ENCODE results near the gene TTC27. TPM values are rescaled to one million over a fixed set of nuclear protein-coding genes. Genes with fewer than 3 reads are reported as not detected.

The TTC27 gene
- total RNA-seq, 2 experiments from 2014 or later: 25.3 to 27.7 TPM

GRCh38 chr2:32719430-32719829 lies 91.6 kb downstream of the TTC27 start:
- ChIA-PET CTCF (ENCODE audit: unreplicated experiment) (interaction anchor here (0.5 kb wide), 1 partner anchor 657 kb away, joined by 3 read pairs; no protein-coding TSS in a partner anchor), POLR2A (interaction anchor here (1.0 to 2.7 kb wide), 4 partner anchors 14 to 72 kb away, joined by 3 to 6 read pairs (median 5); no protein-coding TSS in a partner anchor)
- DNase-seq (ENCODE audit: low spot score): no peak
- peaks cover 10% of the 10 kb centered on the region for H3K36me3 ChIP-seq (ENCODE audit: insufficient read depth, low read length)
- H4K20me1 ChIP-seq (ENCODE audit: insufficient read depth, low read length): no peaks in the 10 kb centered on the region
- H3K27ac ChIP-seq (ENCODE audit: low read depth, low read length, poor library complexity, severe bottlenecking): no peak overlapping the region
- intact Hi-C loops (cut with micrococcal nuclease; ENCODE audit: unreplicated experiment): no loop called here
- no peak overlapping the region for H3K4me2 ChIP-seq (ENCODE audit: low read length)
- no peak overlapping the region for H2AFZ ChIP-seq (ENCODE audit: low read length)
- TF ChIP-seq EZH2phosphoT487 (IDR thresholded peaks at IDR 0.05; ENCODE audit: borderline replicate concordance, low read depth, low read length): no peak
- no peak for TF ChIP-seq CTCF (conservative IDR thresholded peaks at IDR 0.05; ENCODE audit: low read length)
- H3K4me3 ChIP-seq (ENCODE audit: low read depth, low read length, poor library complexity, severe bottlenecking): no peak overlapping the region
- H3K9me3 ChIP-seq (ENCODE audit: low read length): no peaks in the 10 kb centered on the region
- no peaks in the 10 kb centered on the region for H3K4me1 ChIP-seq (ENCODE audit: insufficient read depth, low read length, poor library complexity, severe bottlenecking)
- BruUV-seq (replicated peaks): no TSS peak
- H3K79me2 ChIP-seq (ENCODE audit: insufficient read depth, low read depth, low read length): no peaks in the 10 kb centered on the region
- no peaks in the 10 kb centered on the region for H3K9me2 ChIP-seq (ENCODE audit: insufficient read depth, low read length)

- CTCF ChIA-PET (ENCODE audit: unreplicated experiment): no interaction called here
- no peak overlapping the region for H3K4me3 ChIP-seq (ENCODE audit: low read depth, low read length, poor library complexity, severe bottlenecking)
- H3K4me1 ChIP-seq (ENCODE audit: insufficient read depth, low read length, poor library complexity, severe bottlenecking): no peaks in the 10 kb centered on the region
- no peak overlapping the region for H3K27ac ChIP-seq (ENCODE audit: low read depth, low read length, poor library complexity, severe bottlenecking)
- H3K9me3 ChIP-seq (ENCODE audit: low read length): no peaks in the 10 kb centered on the region
- no peaks in the 10 kb centered on the region for H3K79me2 ChIP-seq (ENCODE audit: insufficient read depth, low read depth, low read length)
- H3K36me3 ChIP-seq (ENCODE audit: insufficient read depth, low read length): peaks cover 10% of the 10 kb centered on the region
- H3K4me2 ChIP-seq (ENCODE audit: low read length): no peak overlapping the region
- no peak for DNase-seq (ENCODE audit: low spot score)
- POLR2A ChIA-PET: interaction anchor here (0.6 to 2.7 kb wide), 6 partner anchors 10 to 73 kb away, joined by 3 to 6 read pairs (median 4); no protein-coding TSS in a partner anchor
- no TSS peak for BruUV-seq (replicated peaks)
- no peaks in the 10 kb centered on the region for H4K20me1 ChIP-seq (ENCODE audit: insufficient read depth, low read length)
- H2AFZ ChIP-seq (ENCODE audit: low read length): no peak overlapping the region
- intact Hi-C loops (cut with micrococcal nuclease; ENCODE audit: unreplicated experiment): no loop called here
- H3K9me2 ChIP-seq (ENCODE audit: insufficient read depth, low read length): no peaks in the 10 kb centered on the region
- no peak for TF ChIP-seq EZH2phosphoT487 (IDR thresholded peaks at IDR 0.05; ENCODE audit: borderline replicate concordance, low read depth, low read length)
- TF ChIP-seq CTCF (conservative IDR thresholded peaks at IDR 0.05; ENCODE audit: low read length): no peak
These were observed 92.3 kb downstream of the TTC27 start for GRCh38 chr2:32719933-32720716.

GRCh38 chr2:32720771-32721170 lies 92.9 kb downstream of the TTC27 start:
- TF ChIP-seq EZH2phosphoT487 (IDR thresholded peaks at IDR 0.05; ENCODE audit: borderline replicate concordance, low read depth, low read length) (no peak), CTCF (conservative IDR thresholded peaks at IDR 0.05; ENCODE audit: low read length) (no peak)
- no TSS peak for BruUV-seq (replicated peaks)
- H3K79me2 ChIP-seq (ENCODE audit: insufficient read depth, low read depth, low read length): no peaks in the 10 kb centered on the region
- CTCF ChIA-PET (ENCODE audit: unreplicated experiment): no interaction called here
- intact Hi-C loops (cut with micrococcal nuclease; ENCODE audit: unreplicated experiment): no loop called here
- no peak overlapping the region for H3K4me2 ChIP-seq (ENCODE audit: low read length)
- no peak overlapping the region for H3K27ac ChIP-seq (ENCODE audit: low read depth, low read length, poor library complexity, severe bottlenecking)
- no peak overlapping the region for H3K4me3 ChIP-seq (ENCODE audit: low read depth, low read length, poor library complexity, severe bottlenecking)
- H3K9me2 ChIP-seq (ENCODE audit: insufficient read depth, low read length): no peaks in the 10 kb centered on the region
- no peak overlapping the region for H2AFZ ChIP-seq (ENCODE audit: low read length)
- POLR2A ChIA-PET: interaction anchor here (0.6 to 2.7 kb wide), 8 partner anchors 12 to 675 kb away, joined by 3 to 6 read pairs (median 3); no protein-coding TSS in a partner anchor
- no peak for DNase-seq (ENCODE audit: low spot score)
- H3K9me3 ChIP-seq (ENCODE audit: low read length): no peaks in the 10 kb centered on the region
- H3K4me1 ChIP-seq (ENCODE audit: insufficient read depth, low read length, poor library complexity, severe bottlenecking): no peaks in the 10 kb centered on the region
- no peaks in the 10 kb centered on the region for H4K20me1 ChIP-seq (ENCODE audit: insufficient read depth, low read length)
- peaks cover 10% of the 10 kb centered on the region for H3K36me3 ChIP-seq (ENCODE audit: insufficient read depth, low read length)

Data from OCI-LY7 (cell line).